HFFc6 (cell line): Measurements from ENCODE around the gene SEPTIN7. TPM values are rescaled to one million over a fixed set of nuclear protein-coding genes. Genes with fewer than 3 reads are reported as not detected.

Experiments used
- DNase-seq: peaks from one replicate; pipeline ENCODE4 v3.0.0-alpha.2; 2018
- H3K27ac Mint-ChIP-seq: 2 replicates; pipeline ENCODE4 v1.8.0; 2020; ENCODE audit warnings: mild to moderate bottlenecking, mixed read lengths
- H3K27me3 Mint-ChIP-seq: 2 replicates; pipeline ENCODE4 v1.8.0; 2021; ENCODE audit warnings: mild to moderate bottlenecking, moderate library complexity, mixed read lengths; ENCODE audit not compliant: insufficient read depth
- H3K36me3 Mint-ChIP-seq: 2 replicates; pipeline ENCODE4 v1.8.0; 2021; ENCODE audit warnings: low read depth, mixed read lengths
- H3K4me1 Mint-ChIP-seq: 2 replicates; pipeline ENCODE4 v1.8.0; 2020; ENCODE audit warnings: low read depth, mixed read lengths
- H3K4me3 Mint-ChIP-seq: 2 replicates; pipeline ENCODE4 v1.8.0; 2020; ENCODE audit warnings: mild to moderate bottlenecking, moderate library complexity, mixed read lengths
- H3K9me3 Mint-ChIP-seq: 2 replicates; pipeline ENCODE4 v1.8.0; 2020; ENCODE audit warnings: mild to moderate bottlenecking, mixed read lengths
- total RNA-seq, 6 experiments: library from RNA; stranded (reverse); fragmentation: NEBNext Ultra II Directional; extraction: Animal tissue kit (Norgen Biotek cat#: 25700); gene quantifications; 2 replicates in 1 of 6; 3 replicates in 5 of 6; pipeline ENCODE4 v1.2.3, GENCODE V29; 2021
- TF ChIP-seq, protein P1 (sequence below): fragments of 200-600 bp; sonication (generic); IDR thresholded peaks from 2 replicates; pipeline ENCODE4 v1.5.0; 2021; ENCODE audit warnings: antibody characterized with exemption, mild to moderate bottlenecking

Gene SEPTIN7
- total RNA-seq, 6 experiments from 2014 or later, result 257 to 320 (median 291) TPM

- Mint-ChIP-seq H3K36me3 (0 out of 2 replicates have a peak, but pooled peaks cover 4% of the 10 kb centered on the region), H3K4me1 (no peaks in the 10 kb centered on the region; the same call in 1 of the 2 replicates), H3K4me3 (no peak overlapping the region), H3K9me3 (peaks cover 10% of the 10 kb centered on the region), H3K27me3 (no peaks in the 10 kb centered on the region), H3K27ac (no peak overlapping the region)
- TF ChIP-seq, protein P1, sequence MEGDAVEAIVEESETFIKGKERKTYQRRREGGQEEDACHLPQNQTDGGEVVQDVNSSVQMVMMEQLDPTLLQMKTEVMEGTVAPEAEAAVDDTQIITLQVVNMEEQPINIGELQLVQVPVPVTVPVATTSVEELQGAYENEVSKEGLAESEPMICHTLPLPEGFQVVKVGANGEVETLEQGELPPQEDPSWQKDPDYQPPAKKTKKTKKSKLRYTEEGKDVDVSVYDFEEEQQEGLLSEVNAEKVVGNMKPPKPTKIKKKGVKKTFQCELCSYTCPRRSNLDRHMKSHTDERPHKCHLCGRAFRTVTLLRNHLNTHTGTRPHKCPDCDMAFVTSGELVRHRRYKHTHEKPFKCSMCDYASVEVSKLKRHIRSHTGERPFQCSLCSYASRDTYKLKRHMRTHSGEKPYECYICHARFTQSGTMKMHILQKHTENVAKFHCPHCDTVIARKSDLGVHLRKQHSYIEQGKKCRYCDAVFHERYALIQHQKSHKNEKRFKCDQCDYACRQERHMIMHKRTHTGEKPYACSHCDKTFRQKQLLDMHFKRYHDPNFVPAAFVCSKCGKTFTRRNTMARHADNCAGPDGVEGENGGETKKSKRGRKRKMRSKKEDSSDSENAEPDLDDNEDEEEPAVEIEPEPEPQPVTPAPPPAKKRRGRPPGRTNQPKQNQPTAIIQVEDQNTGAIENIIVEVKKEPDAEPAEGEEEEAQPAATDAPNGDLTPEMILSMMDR, result no peak
- no peak for DNase-seq
These were observed 8.4 kb upstream of the SEPTIN7 start for GRCh38 chr7:35792472-35792871.

GRCh38 chr7:35792873-35793489 is 7.9 kb upstream of the SEPTIN7 start:
- Mint-ChIP-seq H3K4me3 (no peak overlapping the region), H3K27me3 (no peaks in the 10 kb centered on the region), H3K9me3 (peaks cover 10% of the 10 kb centered on the region), H3K36me3 (0 out of 2 replicates have a peak, but pooled peaks cover 4% of the 10 kb centered on the region), H3K27ac (no peak overlapping the region), H3K4me1 (no peaks in the 10 kb centered on the region; the same call in 1 of the 2 replicates)
- TF ChIP-seq, protein P1, result no peak
- no peak for DNase-seq

DNA sequence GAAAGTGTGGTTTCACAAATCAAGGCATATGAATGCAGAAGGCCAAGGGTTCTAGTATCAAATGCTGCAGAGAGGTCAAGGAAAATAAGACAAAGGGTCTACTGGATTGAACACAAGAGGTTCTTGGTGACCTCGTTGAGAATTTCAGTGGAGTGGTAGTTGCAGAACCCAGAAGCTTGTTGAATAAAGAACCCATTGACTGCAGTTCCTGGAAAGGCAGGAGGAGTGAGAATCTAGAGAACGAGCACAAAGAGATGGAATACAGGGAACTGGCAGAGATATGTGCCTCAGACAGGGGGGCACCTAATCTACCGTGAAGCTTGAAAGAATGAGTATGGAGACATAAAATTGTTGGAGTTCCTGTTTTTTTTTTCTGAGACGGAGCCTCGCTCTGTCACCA is 3.5 kb upstream of the SEPTIN7 start:
- no peak overlapping the region for H3K4me3 Mint-ChIP-seq
- no peaks in the 10 kb centered on the region for H3K9me3 Mint-ChIP-seq
- H3K27ac Mint-ChIP-seq, result no peak overlapping the region
- H3K36me3 Mint-ChIP-seq, result no peaks in the 10 kb centered on the region
- peaks cover 13% of the 10 kb centered on the region for H3K4me1 Mint-ChIP-seq
- H3K27me3 Mint-ChIP-seq, result no peaks in the 10 kb centered on the region
- no peak for DNase-seq
- TF ChIP-seq, protein P1, result no peak

GRCh38 chr7:35799846-35800717 is 775 bp upstream of the SEPTIN7 start:
- no peaks in the 10 kb centered on the region for H3K9me3 Mint-ChIP-seq
- peak overlapping the region; percentile 99 for H3K27ac Mint-ChIP-seq
- no peaks in the 10 kb centered on the region for H3K27me3 Mint-ChIP-seq
- DNase-seq, result peak; percentile 74
- 0 out of 2 replicates have a peak, but pooled peaks cover 4% of the 10 kb centered on the region for H3K36me3 Mint-ChIP-seq
- H3K4me3 Mint-ChIP-seq, result peak overlapping the region; percentile 98
- H3K4me1 Mint-ChIP-seq, result peaks cover 37% of the 10 kb centered on the region
- TF ChIP-seq, protein P1, result no peak

DNA sequence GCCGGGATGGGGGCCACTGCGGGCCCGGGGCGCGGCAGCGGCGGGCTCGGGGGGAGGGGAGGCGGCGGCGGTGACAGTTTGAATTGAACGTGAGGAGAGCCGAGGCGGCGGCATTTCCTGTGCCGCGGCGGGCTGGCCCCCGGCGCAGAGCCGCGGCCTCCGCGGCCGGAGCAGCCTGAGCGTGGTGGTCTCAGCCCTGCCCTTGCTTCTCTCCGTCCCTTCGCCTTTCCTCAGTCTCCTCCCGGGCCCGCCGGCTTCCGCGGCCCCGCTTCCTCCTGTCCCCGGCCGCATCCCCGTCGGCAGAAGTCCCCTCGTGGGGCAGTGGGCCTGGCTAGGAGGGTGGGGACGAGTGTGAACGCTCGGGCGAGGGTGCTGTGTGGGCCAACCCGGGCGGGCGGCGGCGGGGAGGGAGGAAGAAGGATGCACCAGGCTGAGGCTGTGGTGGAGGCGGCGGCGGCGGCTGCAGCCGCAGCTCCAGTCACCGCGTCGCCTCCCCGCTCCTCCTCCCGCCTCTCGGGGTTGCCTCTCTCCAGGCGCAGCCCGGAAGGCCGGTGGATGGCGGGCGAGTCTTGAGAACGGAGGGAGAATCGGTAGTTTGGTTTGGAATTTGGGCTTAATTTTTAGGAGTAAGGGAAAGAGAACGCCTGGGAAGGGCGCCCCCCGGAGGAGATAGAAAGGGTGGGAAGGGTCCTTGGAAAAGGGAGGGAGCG is 690 bp downstream of the SEPTIN7 start:
- 0 out of 2 replicates have a peak, but pooled peaks cover 4% of the 10 kb centered on the region for H3K36me3 Mint-ChIP-seq
- H3K4me3 Mint-ChIP-seq, result peak overlapping the region; percentile 98
- no peaks in the 10 kb centered on the region for H3K27me3 Mint-ChIP-seq
- peak overlapping the region; percentile 99 for H3K27ac Mint-ChIP-seq
- TF ChIP-seq, protein P1, result peak; percentile 85
- peaks cover 52% of the 10 kb centered on the region for H3K4me1 Mint-ChIP-seq
- no peaks in the 10 kb centered on the region for H3K9me3 Mint-ChIP-seq
- DNase-seq, result peak; percentile 59
